T-helper 2 cell (primary cell): ENCODE results near the gene FHOD1.
A peak's percentile ranks its signal among the peaks of the same experiment; 100 is the strongest.

Experiments
- DNase-seq, 5 experiments: peaks; one replicate each; pipeline versions ENCODE4 v3.0.0 to v3.0.0-alpha.2; 2012 to 2022
- total RNA-seq, 2 donors: gene quantifications; one replicate each; lab custom pipeline; 2026; lab: John Stamatoyannopoulos, UW

FHOD1 gene
- 26.0 to 43.6 reads per million in 2 donors for total RNA-seq

GRCh38 chr16:67247192-67248072 lies at the start of gene FHOD1:
TSS of gene FHOD1 (minus strand) at chr16:67247481. CDS start at chr16:67247410, 71 bp downstream.
- DNase-seq = peak; percentile 93 to 97 (median 95)

- no peak for DNase-seq
These were observed 49.1 kb upstream of the FHOD1 start for GRCh38 chr16:67296420-67296819.

GRCh38 chr16:67294938-67295361 lies 47.7 kb upstream of the FHOD1 start:
- no peak for DNase-seq

GRCh38 chr16:67294171-67294757 lies 47.0 kb upstream of the FHOD1 start:
- DNase-seq = no peak

- no peak for DNase-seq
These were observed 44.2 kb upstream of the FHOD1 start for GRCh38 chr16:67291461-67291860.

- DNase-seq = no peak
These were observed 40.7 kb upstream of the FHOD1 start for GRCh38 chr16:67287960-67288359.

GRCh38 chr16:67286441-67287235 lies 39.4 kb upstream of the FHOD1 start:
- DNase-seq = no peak

GRCh38 chr16:67284699-67285646 lies 37.7 kb upstream of the FHOD1 start:
- no peak for DNase-seq

GRCh38 chr16:67283826-67284555 lies 36.7 kb upstream of the FHOD1 start:
- no peak for DNase-seq

- no peak for DNase-seq
These were observed 36.0 kb upstream of the FHOD1 start for GRCh38 chr16:67283039-67283825.

- DNase-seq = no peak
These were observed 35.1 kb upstream of the FHOD1 start for GRCh38 chr16:67282447-67282805.

GRCh38 chr16:67281536-67282446 lies 34.5 kb upstream of the FHOD1 start:
- no peak for DNase-seq

GRCh38 chr16:67280090-67281015 lies 33.1 kb upstream of the FHOD1 start:
- DNase-seq = no peak

- peak; percentile 56 to 89 (median 73) for DNase-seq
These were observed 32.2 kb upstream of the FHOD1 start, which contains the start of gene PLEKHG4 for GRCh38 chr16:67279296-67280089. TSS of gene PLEKHG4 (plus strand) at chr16:67279532. CDS start at chr16:67280045, 513 bp downstream.

GRCh38 chr16:67278773-67279295 lies 31.6 kb upstream of the FHOD1 start:
- peak in 4 of 5 experiments; percentile 11 to 61 (median 28) for DNase-seq

GRCh38 chr16:67277999-67278772 lies 30.9 kb upstream of the FHOD1 start:
- DNase-seq = no peak
